Neural progenitor cell (in vitro differentiated cells): ENCODE data around the gene PLCB1. TPM values are rescaled to one million over a fixed set of nuclear protein-coding genes. Genes with fewer than 3 reads are reported as not detected.

Source experiments
- DNase-seq: peaks from one replicate; pipeline ENCODE4 v3.0.0-alpha.2; 2016; ENCODE audit warnings: low spot score
- H2AFZ ChIP-seq: fragments of 200-600 bp; sonication (generic); replicated peaks from 2 replicates; pipeline ENCODE4 v1.6.1; 2016; ENCODE audit warnings: antibody characterized with exemption
- H3F3A ChIP-seq: fragments of 200-600 bp; sonication (generic); 2 replicates; pipeline ENCODE4 v1.6.1; 2016; ENCODE audit warnings: antibody characterized with exemption, low read depth
- H3K27ac ChIP-seq: fragments of 200-600 bp; sonication (generic); 2 replicates; pipeline ENCODE4 v1.5.1; 2016; ENCODE audit warnings: mild to moderate bottlenecking
- H3K27me3 ChIP-seq: fragments of 200-600 bp; sonication (generic); 2 replicates; pipeline ENCODE4 v1.6.1; 2016; ENCODE audit warnings: mild to moderate bottlenecking, moderate library complexity
- H3K36me3 ChIP-seq: fragments of 200-600 bp; sonication (generic); 2 replicates; pipeline ENCODE4 v1.5.1; 2016
- H3K4me1 ChIP-seq: fragments of 200-600 bp; sonication (generic); 2 replicates; pipeline ENCODE4 v1.6.1; 2016; ENCODE audit warnings: mixed run types
- H3K4me2 ChIP-seq: fragments of 200-600 bp; sonication (generic); 2 replicates; pipeline ENCODE4 v1.6.1; 2016
- H3K4me3 ChIP-seq: fragments of 200-600 bp; sonication (generic); 2 replicates; pipeline ENCODE4 v1.5.1; 2016
- H3K79me2 ChIP-seq: fragments of 200-600 bp; sonication (generic); 2 replicates; pipeline ENCODE4 v1.6.1; 2016; ENCODE audit warnings: low read depth
- H3K9ac ChIP-seq: fragments of 200-600 bp; sonication (generic); 2 replicates; pipeline ENCODE4 v1.6.1; 2016
- H3K9me3 ChIP-seq: fragments of 200-600 bp; sonication (generic); 2 replicates; pipeline ENCODE4 v1.5.1; 2016; ENCODE audit warnings: low read depth
- H4K20me1 ChIP-seq: fragments of 200-600 bp; sonication (generic); 2 replicates; pipeline ENCODE4 v1.6.1; 2016; ENCODE audit warnings: low read depth
- H3K27ac Mint-ChIP-seq: 3 replicates; pipeline ENCODE4 v1.8.0; 2021; ENCODE audit warnings: mixed read lengths
- H3K27me3 Mint-ChIP-seq: 2 replicates; pipeline ENCODE4 v1.8.0; 2022; ENCODE audit warnings: low read depth, mild to moderate bottlenecking, inconsistent platforms, moderate library complexity, mixed read lengths; ENCODE audit not compliant: insufficient read depth
- H3K36me3 Mint-ChIP-seq: 3 replicates; pipeline ENCODE4 v1.8.0; 2021; ENCODE audit warnings: mixed read lengths
- H3K4me1 Mint-ChIP-seq: 3 replicates; pipeline ENCODE4 v1.8.0; 2021; ENCODE audit warnings: mixed read lengths
- H3K4me3 Mint-ChIP-seq: 3 replicates; pipeline ENCODE4 v1.8.0; 2021; ENCODE audit warnings: mild to moderate bottlenecking, moderate library complexity, mixed read lengths
- H3K9me3 Mint-ChIP-seq: 3 replicates; pipeline ENCODE4 v1.8.0; 2020; ENCODE audit warnings: mixed read lengths
- EZH2 ChIP-seq: fragments of 200-600 bp; sonication (generic); IDR thresholded peaks from 2 replicates; pipeline ENCODE4 v1.6.1; 2017; ENCODE audit warnings: antibody characterized with exemption, mild to moderate bottlenecking, moderate library complexity
- EZH2phosphoT487 ChIP-seq: fragments of 200-600 bp; sonication (generic); IDR thresholded peaks from 2 replicates; pipeline ENCODE4 v1.6.1; 2017; ENCODE audit warnings: antibody characterized with exemption
- total RNA-seq: library from RNA; depleted of rRNA; stranded (reverse); fragments of >200 nt; gene quantifications from 2 replicates; pipeline ENCODE4 v1.2.3, GENCODE V29; 2015; ENCODE audit warnings: low replicate concordance
- TF ChIP-seq, protein P1 (sequence below): fragments of 200-600 bp; sonication (generic); IDR thresholded peaks from 2 replicates; pipeline ENCODE4 v1.5.1; 2017; ENCODE audit warnings: antibody characterized with exemption, mild to moderate bottlenecking

Gene PLCB1
- total RNA-seq, 1 donor from 2014 or later, result 30.2 TPM

DNA sequence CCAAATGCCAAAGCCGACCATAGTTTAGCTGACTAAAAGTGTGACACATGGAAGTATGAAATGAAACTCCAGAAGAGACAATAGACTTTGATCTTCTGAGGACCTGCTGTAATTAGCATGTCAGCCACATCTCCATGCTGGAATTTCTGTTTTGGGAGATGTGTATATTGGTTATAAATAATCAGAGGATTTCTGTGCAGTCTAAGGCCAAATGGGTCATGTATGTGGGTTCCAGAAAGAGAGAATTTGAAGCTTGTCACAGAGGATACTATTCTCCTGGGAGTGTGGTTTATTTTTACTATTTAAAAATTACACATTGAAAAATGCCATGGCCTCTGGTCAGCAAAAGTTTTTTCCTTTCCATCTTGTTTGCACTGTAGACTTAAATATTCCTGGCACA is 531.4 kb downstream of the PLCB1 start:
- Mint-ChIP-seq H3K27ac (no peak overlapping the region), H3K27me3 (peaks cover 2% of the 10 kb centered on the region), H3K36me3 (peaks cover 4% of the 10 kb centered on the region), H3K4me3 (no peak overlapping the region), H3K9me3 (no peaks in the 10 kb centered on the region), H3K4me1 (no peaks in the 10 kb centered on the region)
- no peak overlapping the region for H3K9ac ChIP-seq
- peaks cover 6% of the 10 kb centered on the region for H4K20me1 ChIP-seq
- TF ChIP-seq, protein P1, sequence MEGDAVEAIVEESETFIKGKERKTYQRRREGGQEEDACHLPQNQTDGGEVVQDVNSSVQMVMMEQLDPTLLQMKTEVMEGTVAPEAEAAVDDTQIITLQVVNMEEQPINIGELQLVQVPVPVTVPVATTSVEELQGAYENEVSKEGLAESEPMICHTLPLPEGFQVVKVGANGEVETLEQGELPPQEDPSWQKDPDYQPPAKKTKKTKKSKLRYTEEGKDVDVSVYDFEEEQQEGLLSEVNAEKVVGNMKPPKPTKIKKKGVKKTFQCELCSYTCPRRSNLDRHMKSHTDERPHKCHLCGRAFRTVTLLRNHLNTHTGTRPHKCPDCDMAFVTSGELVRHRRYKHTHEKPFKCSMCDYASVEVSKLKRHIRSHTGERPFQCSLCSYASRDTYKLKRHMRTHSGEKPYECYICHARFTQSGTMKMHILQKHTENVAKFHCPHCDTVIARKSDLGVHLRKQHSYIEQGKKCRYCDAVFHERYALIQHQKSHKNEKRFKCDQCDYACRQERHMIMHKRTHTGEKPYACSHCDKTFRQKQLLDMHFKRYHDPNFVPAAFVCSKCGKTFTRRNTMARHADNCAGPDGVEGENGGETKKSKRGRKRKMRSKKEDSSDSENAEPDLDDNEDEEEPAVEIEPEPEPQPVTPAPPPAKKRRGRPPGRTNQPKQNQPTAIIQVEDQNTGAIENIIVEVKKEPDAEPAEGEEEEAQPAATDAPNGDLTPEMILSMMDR, result no peak
- TF ChIP-seq EZH2 (no peak), EZH2phosphoT487 (no peak)
- H3K4me2 ChIP-seq, result no peak overlapping the region
- no peak overlapping the region for H3K4me3 ChIP-seq
- no peak for DNase-seq
- peaks cover 18% of the 10 kb centered on the region for H3F3A ChIP-seq
- H3K36me3 ChIP-seq, result no peaks in the 10 kb centered on the region
- no peak overlapping the region for H3K27ac ChIP-seq
- H3K9me3 ChIP-seq, result no peaks in the 10 kb centered on the region
- no peaks in the 10 kb centered on the region for H3K4me1 ChIP-seq
- H3K79me2 ChIP-seq, result no peaks in the 10 kb centered on the region
- H3K27me3 ChIP-seq, result no peaks in the 10 kb centered on the region
- H2AFZ ChIP-seq, result no peak overlapping the region

- peaks cover 4% of the 10 kb centered on the region for H3K36me3 Mint-ChIP-seq
- DNase-seq, result peak; percentile 32
- H3K4me3 Mint-ChIP-seq, result no peak overlapping the region
- H3K79me2 ChIP-seq, result no peaks in the 10 kb centered on the region
- no peak overlapping the region for H3K4me2 ChIP-seq
- H3K27me3 ChIP-seq, result no peaks in the 10 kb centered on the region
- H3K4me1 ChIP-seq, result no peaks in the 10 kb centered on the region
- no peak overlapping the region for H3K9ac ChIP-seq
- peaks cover 2% of the 10 kb centered on the region for H3K27me3 Mint-ChIP-seq
- no peak overlapping the region for H3K27ac Mint-ChIP-seq
- no peak overlapping the region for H3K4me3 ChIP-seq
- H4K20me1 ChIP-seq, result peaks cover 6% of the 10 kb centered on the region
- H3K9me3 ChIP-seq, result no peaks in the 10 kb centered on the region
- no peaks in the 10 kb centered on the region for H3K4me1 Mint-ChIP-seq
- H3F3A ChIP-seq, result peaks cover 18% of the 10 kb centered on the region
- H2AFZ ChIP-seq, result no peak overlapping the region
- no peaks in the 10 kb centered on the region for H3K9me3 Mint-ChIP-seq
- H3K36me3 ChIP-seq, result no peaks in the 10 kb centered on the region
- no peak for TF ChIP-seq EZH2
- TF ChIP-seq EZH2phosphoT487, result no peak
- TF ChIP-seq, protein P1, result peak; percentile 53
- H3K27ac ChIP-seq, result no peak overlapping the region
Measured at GRCh38 chr20:8664778-8665177, 532.7 kb downstream of the PLCB1 start.

GRCh38 chr20:8667306-8667705 is 535.2 kb downstream of the PLCB1 start:
- no peak overlapping the region for H3K4me3 ChIP-seq
- Mint-ChIP-seq H3K27me3 (peaks cover 2% of the 10 kb centered on the region), H3K36me3 (no peaks in the 10 kb centered on the region), H3K9me3 (no peaks in the 10 kb centered on the region), H3K4me3 (no peak overlapping the region), H3K27ac (no peak overlapping the region), H3K4me1 (peaks cover 5% of the 10 kb centered on the region)
- H3K36me3 ChIP-seq, result no peaks in the 10 kb centered on the region
- H3K4me2 ChIP-seq, result no peak overlapping the region
- H4K20me1 ChIP-seq, result peaks cover 6% of the 10 kb centered on the region
- H3K4me1 ChIP-seq, result no peaks in the 10 kb centered on the region
- H3F3A ChIP-seq, result peaks cover 10% of the 10 kb centered on the region
- H3K27ac ChIP-seq, result no peak overlapping the region
- no peaks in the 10 kb centered on the region for H3K79me2 ChIP-seq
- H3K27me3 ChIP-seq, result no peaks in the 10 kb centered on the region
- H2AFZ ChIP-seq, result no peak overlapping the region
- DNase-seq, result no peak
- TF ChIP-seq EZH2phosphoT487, result no peak
- TF ChIP-seq, protein P1, result no peak
- TF ChIP-seq EZH2, result no peak
- H3K9ac ChIP-seq, result no peak overlapping the region
- no peaks in the 10 kb centered on the region for H3K9me3 ChIP-seq
